D721Med (cell line): ENCODE data around the gene BIN2.

Experiments used
- DNase-seq: peaks from one replicate; pipeline ENCODE4 v3.0.0; 2011; ENCODE audit warnings: low spot score; ENCODE audit not compliant: insufficient read length
- FAIRE-seq: peaks from 2 replicates; lab custom pipeline; 2011; peaks lifted over from hg19 to GRCh38; lab: Jason Lieb, UNC
- TF ChIP-seq, protein P1 (sequence below): IDR thresholded peaks from 2 replicates; pipeline ENCODE4 v1.5.1; 2012; ENCODE audit warnings: mild to moderate bottlenecking, control low read depth; ENCODE audit not compliant: insufficient read depth; ENCODE audit errors: missing control alignments

Gene BIN2

DNA sequence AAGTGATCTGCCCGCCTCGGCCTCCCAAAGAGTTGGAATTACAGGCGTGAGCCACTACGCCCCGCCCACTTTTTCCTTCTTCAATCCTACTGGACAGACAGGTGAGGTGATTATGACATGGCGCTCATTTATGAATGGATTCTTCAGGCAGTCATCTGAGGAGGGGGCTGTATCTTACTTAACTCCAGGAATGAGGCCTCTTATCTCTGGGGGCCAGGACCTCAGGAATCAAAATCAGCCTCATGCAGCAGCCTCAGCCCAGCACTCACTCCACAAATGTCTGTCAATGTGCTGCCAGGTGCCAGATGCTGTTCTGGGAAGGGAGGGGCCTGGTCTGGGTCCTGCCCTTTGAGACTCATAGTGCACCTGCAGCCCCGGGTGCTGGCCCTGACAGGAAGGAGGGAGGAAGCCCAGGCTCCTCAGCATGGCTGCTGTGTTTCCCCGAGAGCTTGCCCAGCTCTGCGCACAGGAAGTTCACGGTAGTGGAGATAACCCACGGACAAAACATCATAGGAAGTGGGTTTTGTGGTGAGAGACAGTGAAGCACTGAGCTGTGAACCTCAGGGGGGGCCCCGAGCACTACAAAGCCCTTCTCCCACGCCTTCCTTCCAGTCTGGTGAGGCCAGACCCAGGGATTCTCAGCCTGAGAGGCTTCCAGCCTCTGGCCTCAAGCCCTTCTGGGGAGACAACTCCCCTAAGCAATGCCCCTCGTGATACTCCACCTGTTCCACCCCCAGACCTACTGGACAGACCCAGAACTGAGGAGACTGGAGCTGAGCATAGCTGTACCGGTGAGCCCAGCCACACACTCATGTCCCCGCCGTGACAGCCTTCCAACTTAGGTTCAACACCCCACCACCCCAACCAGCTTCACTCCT, 44.9 kb upstream of the BIN2 start:
- DNase-seq = no peak
- TF ChIP-seq, protein P1, sequence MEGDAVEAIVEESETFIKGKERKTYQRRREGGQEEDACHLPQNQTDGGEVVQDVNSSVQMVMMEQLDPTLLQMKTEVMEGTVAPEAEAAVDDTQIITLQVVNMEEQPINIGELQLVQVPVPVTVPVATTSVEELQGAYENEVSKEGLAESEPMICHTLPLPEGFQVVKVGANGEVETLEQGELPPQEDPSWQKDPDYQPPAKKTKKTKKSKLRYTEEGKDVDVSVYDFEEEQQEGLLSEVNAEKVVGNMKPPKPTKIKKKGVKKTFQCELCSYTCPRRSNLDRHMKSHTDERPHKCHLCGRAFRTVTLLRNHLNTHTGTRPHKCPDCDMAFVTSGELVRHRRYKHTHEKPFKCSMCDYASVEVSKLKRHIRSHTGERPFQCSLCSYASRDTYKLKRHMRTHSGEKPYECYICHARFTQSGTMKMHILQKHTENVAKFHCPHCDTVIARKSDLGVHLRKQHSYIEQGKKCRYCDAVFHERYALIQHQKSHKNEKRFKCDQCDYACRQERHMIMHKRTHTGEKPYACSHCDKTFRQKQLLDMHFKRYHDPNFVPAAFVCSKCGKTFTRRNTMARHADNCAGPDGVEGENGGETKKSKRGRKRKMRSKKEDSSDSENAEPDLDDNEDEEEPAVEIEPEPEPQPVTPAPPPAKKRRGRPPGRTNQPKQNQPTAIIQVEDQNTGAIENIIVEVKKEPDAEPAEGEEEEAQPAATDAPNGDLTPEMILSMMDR = no peak
- FAIRE-seq = no peak

- FAIRE-seq (no peak), DNase-seq (no peak)
- TF ChIP-seq, protein P1 = no peak
Observed at GRCh38 chr12:51365276-51365675, 41.3 kb upstream of the BIN2 start.

GRCh38 chr12:51364001-51364400, 40.0 kb upstream of the BIN2 start:
- TF ChIP-seq, protein P1 = no peak
- no peak for DNase-seq
- no peak for FAIRE-seq

- DNase-seq = no peak
- FAIRE-seq = no peak
- TF ChIP-seq, protein P1 = no peak
Observed at GRCh38 chr12:51362747-51363342, 38.9 kb upstream of the BIN2 start.

DNA sequence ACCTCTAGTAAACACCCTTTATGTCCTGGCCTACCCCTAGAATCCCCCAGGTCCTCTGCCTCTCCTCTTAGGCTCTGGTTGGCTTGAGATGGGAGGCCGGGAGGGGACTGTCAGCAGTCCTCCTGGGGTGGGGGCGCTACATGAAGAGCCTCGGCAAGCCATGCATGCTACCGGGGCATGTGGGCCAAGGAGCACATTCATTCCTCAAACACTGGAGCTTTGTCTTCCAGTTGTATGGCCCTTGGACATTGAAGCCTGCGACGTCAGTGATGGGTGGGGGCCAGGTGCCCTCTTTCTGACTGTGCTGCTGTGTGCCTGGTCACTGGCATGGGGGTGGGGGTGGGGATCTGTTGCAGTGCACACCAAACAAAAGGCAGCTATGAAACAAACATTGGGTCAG, 38.3 kb upstream of the BIN2 start:
- TF ChIP-seq, protein P1 = no peak
- no peak for FAIRE-seq
- DNase-seq = no peak

DNA sequence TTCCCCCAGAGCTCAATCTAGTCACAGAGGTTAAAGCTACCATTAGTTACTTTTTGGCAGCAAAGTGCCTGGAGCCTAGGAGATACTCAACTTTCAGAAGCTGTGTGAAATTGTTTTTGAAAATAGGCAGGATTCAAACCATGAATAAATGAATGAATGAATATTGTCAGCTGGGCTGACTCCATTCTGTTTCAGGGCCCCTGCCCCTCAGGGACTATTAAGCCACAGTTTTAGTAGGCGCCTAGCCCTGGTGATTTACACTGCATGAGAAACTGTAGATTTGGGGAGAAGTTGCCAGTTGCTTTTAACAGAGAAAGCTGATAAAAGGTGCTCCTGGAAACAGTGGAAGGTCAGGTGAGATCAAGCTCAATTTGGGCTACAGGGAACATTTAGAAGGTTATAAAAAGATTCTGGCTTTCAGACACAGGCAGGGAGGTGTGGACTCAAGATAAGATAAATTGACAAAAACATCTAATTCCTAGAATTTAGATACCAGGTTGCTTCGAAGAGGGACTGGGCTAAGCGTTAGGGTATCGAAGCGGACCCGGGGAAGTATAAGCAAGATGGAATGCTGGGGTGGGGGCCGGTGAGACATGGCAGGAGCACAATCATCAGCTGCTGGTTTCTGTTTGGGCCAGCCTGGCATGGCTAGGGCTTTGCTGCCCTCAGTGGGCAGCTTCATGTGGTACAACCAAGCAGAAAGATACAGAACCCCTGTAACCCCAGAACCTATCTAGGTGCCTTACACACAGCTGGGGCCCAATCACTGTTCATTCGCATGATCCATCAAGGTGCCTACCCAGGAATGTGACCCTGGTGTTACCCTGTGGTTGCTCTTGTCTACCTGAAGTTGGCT, 37.4 kb upstream of the BIN2 start:
- DNase-seq (no peak), FAIRE-seq (no peak)
- TF ChIP-seq, protein P1 = no peak
